Right atrium auricular region (tissue), 2 donors: ENCODE measurements around the gene RASSF3. TPM values are rescaled to one million over a fixed set of nuclear protein-coding genes. Genes with fewer than 3 reads are reported as not detected.

Experiments used
- DNase-seq: peaks from one replicate; pipeline ENCODE4 v3.0.0-alpha.2; 2019; ENCODE audit warnings: low spot score
- H3K27ac ChIP-seq, 2 donors: fragments of 200-600 bp; sonication (generic); 1 replicate in 1 of 2; 2 replicates in 1 of 2; pipeline ENCODE4 v1.5.1; 2016 to 2019
- H3K27me3 ChIP-seq, 2 donors: fragments of 200-600 bp; sonication (generic); one replicate each; pipeline versions ENCODE4 v1.5.1 to v1.6.0; 2017 to 2019
- H3K36me3 ChIP-seq: fragments of 200-600 bp; sonication (generic); one replicate; pipeline ENCODE4 v1.5.1; 2016
- H3K4me1 ChIP-seq, 2 donors: fragments of 200-600 bp; sonication (generic); one replicate each; pipeline versions ENCODE4 v1.5.1 to v1.6.0; 2017 to 2019
- H3K4me3 ChIP-seq, 2 donors: fragments of 200-600 bp; sonication (generic); 1 replicate in 1 of 2; 2 replicates in 1 of 2; pipeline ENCODE4 v1.5.1; 2017 to 2019; ENCODE audit warnings: mild to moderate bottlenecking in 1 of 2, moderate library complexity in 1 of 2
- H3K9me3 ChIP-seq, 2 donors: fragments of 200-600 bp; sonication (generic); one replicate each; pipeline ENCODE4 v1.5.1; 2019
- total RNA-seq, 2 donors: library from RNA; depleted of rRNA; stranded (reverse); fragments of >200 nt; gene quantifications; one replicate each; pipeline ENCODE4 v1.1.0, GENCODE V29; 2016
- TF ChIP-seq, protein P1 (sequence below), 2 donors: fragments of 200-600 bp; sonication (generic); IDR thresholded peaks; one replicate each; pipeline ENCODE4 v1.5.1; 2019; ENCODE audit warnings: antibody characterized with exemption in 2 of 2

Gene RASSF3
- total RNA-seq, 2 donors from 2014 or later: 55.4 to 88.4 TPM

DNA sequence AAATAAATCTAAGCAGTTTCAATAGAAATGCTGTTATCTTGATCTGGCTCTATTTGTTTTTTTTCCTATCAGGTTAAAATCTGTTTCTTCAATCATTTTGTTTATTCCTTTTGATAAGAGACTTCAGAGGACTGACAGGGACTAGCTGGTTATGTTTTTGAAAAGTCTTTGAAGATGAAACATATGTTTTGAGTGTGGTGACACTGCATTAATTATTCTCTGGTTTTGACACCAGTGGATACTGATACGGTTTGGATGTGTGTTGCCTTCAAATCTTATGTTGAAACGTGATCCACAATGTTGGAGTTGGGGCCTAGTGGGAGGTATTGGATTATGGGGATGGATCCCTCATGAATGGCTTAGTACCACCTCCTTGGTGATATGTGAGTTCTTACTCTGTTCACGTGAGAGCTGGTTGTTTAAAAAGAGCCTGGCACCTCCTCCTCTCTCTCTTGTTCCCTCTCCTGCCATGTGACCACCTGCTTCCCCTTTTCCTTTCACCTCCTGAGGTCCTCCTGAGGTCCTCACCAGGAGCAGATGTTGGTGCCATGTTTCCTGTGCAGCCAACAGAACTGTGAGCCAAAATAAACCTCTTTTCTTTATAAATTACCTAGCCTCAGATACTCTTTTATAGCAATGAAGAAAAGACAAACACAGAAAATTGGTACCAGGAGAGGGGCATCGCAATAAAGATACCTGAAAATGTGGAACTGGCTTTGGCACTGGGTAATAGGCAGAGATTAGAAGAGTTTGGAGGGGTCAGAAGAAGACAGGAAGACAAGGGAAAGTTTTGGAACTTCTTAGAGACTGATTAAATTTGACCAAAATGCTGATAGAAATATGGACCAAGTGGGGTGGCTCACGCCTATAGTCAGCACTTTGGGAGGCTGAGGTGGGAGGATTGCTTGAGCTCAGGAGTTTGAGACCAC lies 23.0 kb downstream of the RASSF3 start:
- Histone ChIP-seq H3K9me3 (no peaks in the 10 kb centered on the region), H3K27ac (no peak overlapping the region), H3K36me3 (no peaks in the 10 kb centered on the region), H3K4me1 (peaks cover 0 to 47% of the 10 kb centered on the region in 2 donors), H3K27me3 (no peaks in the 10 kb centered on the region), H3K4me3 (no peak overlapping the region)
- no peak for DNase-seq
- TF ChIP-seq, protein P1, sequence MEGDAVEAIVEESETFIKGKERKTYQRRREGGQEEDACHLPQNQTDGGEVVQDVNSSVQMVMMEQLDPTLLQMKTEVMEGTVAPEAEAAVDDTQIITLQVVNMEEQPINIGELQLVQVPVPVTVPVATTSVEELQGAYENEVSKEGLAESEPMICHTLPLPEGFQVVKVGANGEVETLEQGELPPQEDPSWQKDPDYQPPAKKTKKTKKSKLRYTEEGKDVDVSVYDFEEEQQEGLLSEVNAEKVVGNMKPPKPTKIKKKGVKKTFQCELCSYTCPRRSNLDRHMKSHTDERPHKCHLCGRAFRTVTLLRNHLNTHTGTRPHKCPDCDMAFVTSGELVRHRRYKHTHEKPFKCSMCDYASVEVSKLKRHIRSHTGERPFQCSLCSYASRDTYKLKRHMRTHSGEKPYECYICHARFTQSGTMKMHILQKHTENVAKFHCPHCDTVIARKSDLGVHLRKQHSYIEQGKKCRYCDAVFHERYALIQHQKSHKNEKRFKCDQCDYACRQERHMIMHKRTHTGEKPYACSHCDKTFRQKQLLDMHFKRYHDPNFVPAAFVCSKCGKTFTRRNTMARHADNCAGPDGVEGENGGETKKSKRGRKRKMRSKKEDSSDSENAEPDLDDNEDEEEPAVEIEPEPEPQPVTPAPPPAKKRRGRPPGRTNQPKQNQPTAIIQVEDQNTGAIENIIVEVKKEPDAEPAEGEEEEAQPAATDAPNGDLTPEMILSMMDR (IDR thresholded peaks at IDR 0.05): no peak

DNA sequence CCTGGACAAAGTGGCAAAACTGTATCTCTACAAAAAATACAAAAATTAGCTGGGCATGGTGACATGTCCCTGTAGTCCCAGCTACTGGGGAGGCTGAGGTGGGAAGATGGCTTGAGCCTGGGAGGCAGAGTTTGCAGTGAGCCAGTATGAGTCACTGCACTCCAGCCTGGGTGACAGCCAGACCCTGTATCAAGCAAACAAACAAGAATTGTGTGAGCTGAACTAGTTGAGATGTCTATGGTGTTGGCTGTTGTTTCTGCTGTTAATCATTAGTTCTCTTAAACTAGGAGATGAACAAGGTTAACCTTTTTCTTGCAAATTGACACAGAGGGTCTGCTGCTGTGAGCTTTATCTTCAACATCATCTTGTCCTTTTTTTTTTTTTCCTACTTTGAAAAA lies 23.6 kb downstream of the RASSF3 start:
- TF ChIP-seq, protein P1 (IDR thresholded peaks at IDR 0.05): no peak
- peaks cover 0 to 47% of the 10 kb centered on the region in 2 donors for H3K4me1 ChIP-seq
- DNase-seq: no peak
- no peaks in the 10 kb centered on the region for H3K36me3 ChIP-seq
- no peak overlapping the region for H3K27ac ChIP-seq
- H3K9me3 ChIP-seq: no peaks in the 10 kb centered on the region
- no peaks in the 10 kb centered on the region for H3K27me3 ChIP-seq
- H3K4me3 ChIP-seq: no peak overlapping the region

DNA sequence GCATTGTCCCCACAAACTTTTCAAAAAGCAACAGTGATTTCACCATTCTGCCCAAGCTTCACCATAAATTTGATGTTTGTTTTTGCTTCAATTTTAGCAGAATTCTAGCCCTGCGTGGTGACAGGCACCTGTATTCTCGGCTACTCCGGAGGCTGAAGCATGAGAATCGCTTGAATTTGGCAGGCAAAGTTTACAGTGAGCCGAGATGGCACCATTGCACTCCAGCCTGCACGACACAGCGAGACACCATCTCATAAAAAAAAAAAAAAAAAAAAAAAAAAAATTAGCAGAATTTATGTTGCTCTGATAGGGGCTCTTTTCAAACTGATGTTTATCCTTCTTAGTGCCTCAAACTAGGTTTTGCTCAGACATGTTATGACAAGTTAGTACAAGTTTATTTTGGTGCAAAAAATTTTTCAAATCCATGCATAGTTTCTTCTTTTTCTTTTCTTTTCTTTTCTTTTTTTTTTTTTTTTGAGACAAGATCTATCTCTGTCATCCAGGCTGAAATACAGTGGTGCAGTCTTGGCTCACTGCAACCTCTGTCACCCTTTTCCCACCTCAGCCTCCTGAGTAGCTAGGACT lies 24.3 kb downstream of the RASSF3 start:
- Histone ChIP-seq H3K4me3 (no peak overlapping the region), H3K27me3 (no peaks in the 10 kb centered on the region), H3K36me3 (no peaks in the 10 kb centered on the region), H3K27ac (no peak overlapping the region), H3K4me1 (peaks cover 0 to 47% of the 10 kb centered on the region in 2 donors), H3K9me3 (no peaks in the 10 kb centered on the region)
- DNase-seq: no peak
- TF ChIP-seq, protein P1 (IDR thresholded peaks at IDR 0.05): no peak

DNA sequence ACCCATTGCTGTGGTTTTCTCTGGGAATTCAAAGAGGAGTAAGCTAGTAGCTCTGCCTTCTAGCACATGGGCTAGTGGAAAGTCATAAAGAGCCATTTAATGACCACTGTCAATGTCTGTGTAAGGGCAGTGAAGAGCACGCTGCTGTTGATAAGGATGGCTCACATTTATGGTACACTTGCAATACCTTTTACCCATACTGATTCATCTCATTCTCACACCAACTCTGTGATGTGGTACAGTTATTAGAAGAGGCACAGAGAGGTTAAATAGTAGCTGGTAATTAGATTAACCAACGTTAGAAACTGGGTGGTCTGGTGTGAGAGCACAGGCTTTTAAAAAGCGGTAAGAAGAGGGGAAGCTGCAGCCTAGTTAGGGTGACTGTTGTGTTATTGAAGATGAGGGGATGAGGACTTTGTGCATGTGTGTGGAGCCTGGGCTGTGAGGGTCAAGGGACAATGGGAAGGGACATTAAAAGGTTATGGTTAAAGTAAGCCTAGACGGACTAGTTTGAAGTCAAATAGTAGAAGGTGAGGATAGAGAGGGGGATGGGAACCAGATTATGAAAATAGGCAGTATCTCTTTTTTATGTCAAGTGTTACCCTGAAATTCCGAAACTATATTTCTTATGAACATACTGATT lies 25.2 kb downstream of the RASSF3 start:
- TF ChIP-seq, protein P1 (IDR thresholded peaks at IDR 0.05): no peak
- H3K36me3 ChIP-seq: no peaks in the 10 kb centered on the region
- H3K4me3 ChIP-seq: no peak overlapping the region
- H3K27ac ChIP-seq: no peak overlapping the region
- no peak for DNase-seq
- H3K9me3 ChIP-seq: no peaks in the 10 kb centered on the region
- H3K27me3 ChIP-seq: no peaks in the 10 kb centered on the region
- peaks cover 0 to 47% of the 10 kb centered on the region in 2 donors for H3K4me1 ChIP-seq

DNA sequence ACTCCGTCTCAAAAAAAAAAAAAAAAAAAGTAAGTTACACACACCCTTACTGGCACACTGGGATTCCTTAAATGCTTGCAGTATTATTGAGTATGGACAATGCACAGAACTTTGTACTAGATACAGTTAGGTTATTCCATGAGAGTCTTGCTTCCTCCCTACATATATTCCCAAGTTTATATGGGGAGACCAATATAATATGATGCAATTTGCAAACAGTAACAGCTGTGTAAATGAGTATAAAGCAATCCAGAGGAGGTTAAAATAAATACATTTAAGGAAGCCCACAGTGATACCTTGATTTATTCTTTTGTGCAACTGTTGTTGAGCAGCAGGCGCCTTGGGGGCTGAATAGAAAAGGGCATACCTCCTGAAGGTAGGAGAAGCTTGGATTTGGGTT lies 26.6 kb downstream of the RASSF3 start:
- H3K4me1 ChIP-seq: peaks cover 0 to 34% of the 10 kb centered on the region in 2 donors
- no peak overlapping the region for H3K27ac ChIP-seq
- H3K27me3 ChIP-seq: no peaks in the 10 kb centered on the region
- H3K36me3 ChIP-seq: no peaks in the 10 kb centered on the region
- no peak overlapping the region for H3K4me3 ChIP-seq
- TF ChIP-seq, protein P1 (IDR thresholded peaks at IDR 0.05): no peak
- no peak for DNase-seq
- H3K9me3 ChIP-seq: no peaks in the 10 kb centered on the region
